Stomach (tissue), 4 donors: ENCODE measurements around the gene RAB6D.

Experiments
- EP300 ChIP-seq: sonication (generic); formaldehyde crosslinking; IDR thresholded peaks from one replicate; pipeline ENCODE4 v1.6.1; 2017; ENCODE audit warnings: antibody characterized with exemption
- POLR2A ChIP-seq, 4 donors: fragments of 450-650 bp; IDR thresholded peaks; one replicate each; pipeline ENCODE4 v1.6.1; 2016; ENCODE audit warnings: antibody characterized with exemption in 4 of 4, control low read depth in 2 of 4, mild to moderate bottlenecking in 1 of 4, moderate library complexity in 1 of 4
- TF ChIP-seq, protein P1 (sequence below), 7 experiments: fragments of 450-650 bp in 4 of 7; fragments of 200-600 bp in 3 of 7; sonication (generic) in 3 of 7; IDR thresholded peaks; one replicate each; pipeline ENCODE4 v1.5.1; 2016 to 2019; ENCODE audit warnings: antibody characterized with exemption in 7 of 7, control low read depth in 2 of 7, mild to moderate bottlenecking in 1 of 7

- TF ChIP-seq, protein P1, sequence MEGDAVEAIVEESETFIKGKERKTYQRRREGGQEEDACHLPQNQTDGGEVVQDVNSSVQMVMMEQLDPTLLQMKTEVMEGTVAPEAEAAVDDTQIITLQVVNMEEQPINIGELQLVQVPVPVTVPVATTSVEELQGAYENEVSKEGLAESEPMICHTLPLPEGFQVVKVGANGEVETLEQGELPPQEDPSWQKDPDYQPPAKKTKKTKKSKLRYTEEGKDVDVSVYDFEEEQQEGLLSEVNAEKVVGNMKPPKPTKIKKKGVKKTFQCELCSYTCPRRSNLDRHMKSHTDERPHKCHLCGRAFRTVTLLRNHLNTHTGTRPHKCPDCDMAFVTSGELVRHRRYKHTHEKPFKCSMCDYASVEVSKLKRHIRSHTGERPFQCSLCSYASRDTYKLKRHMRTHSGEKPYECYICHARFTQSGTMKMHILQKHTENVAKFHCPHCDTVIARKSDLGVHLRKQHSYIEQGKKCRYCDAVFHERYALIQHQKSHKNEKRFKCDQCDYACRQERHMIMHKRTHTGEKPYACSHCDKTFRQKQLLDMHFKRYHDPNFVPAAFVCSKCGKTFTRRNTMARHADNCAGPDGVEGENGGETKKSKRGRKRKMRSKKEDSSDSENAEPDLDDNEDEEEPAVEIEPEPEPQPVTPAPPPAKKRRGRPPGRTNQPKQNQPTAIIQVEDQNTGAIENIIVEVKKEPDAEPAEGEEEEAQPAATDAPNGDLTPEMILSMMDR (IDR thresholded peaks at IDR 0.05): no peak
- TF ChIP-seq EP300 (no peak), POLR2A (IDR thresholded peaks at IDR 0.05) (no peak)
These were observed 14.9 kb downstream of the RAB6D start for GRCh38 chr2:131349021-131349420.
